ENCODE measurements around the gene HSD17B3.
"Not testable (repeated sequence)": the region's sequence is repeated elsewhere in the genome, so short reads cannot be mapped to it uniquely, and the experiment has no call there.

DNA sequence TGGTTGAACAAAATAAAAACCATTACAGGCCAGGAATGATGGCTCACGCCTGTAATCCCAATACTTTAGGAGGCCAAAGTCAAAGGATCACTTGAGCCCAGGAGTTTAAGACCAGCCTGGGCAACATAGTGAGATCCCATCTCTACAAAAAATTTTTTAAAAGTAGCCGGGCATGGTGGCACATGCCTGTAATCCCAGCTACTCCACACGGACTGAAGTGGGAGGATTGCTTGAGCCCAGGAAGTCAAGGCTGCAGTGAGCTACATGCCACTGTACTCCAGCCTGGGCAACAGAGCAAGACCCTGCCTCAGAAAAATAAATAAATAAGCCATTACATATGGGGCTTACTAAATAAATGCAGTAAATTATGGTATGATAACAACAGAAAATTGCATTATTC is 20.2 kb upstream of the HSD17B3 start:
- TF ChIP-seq, protein P1, sequence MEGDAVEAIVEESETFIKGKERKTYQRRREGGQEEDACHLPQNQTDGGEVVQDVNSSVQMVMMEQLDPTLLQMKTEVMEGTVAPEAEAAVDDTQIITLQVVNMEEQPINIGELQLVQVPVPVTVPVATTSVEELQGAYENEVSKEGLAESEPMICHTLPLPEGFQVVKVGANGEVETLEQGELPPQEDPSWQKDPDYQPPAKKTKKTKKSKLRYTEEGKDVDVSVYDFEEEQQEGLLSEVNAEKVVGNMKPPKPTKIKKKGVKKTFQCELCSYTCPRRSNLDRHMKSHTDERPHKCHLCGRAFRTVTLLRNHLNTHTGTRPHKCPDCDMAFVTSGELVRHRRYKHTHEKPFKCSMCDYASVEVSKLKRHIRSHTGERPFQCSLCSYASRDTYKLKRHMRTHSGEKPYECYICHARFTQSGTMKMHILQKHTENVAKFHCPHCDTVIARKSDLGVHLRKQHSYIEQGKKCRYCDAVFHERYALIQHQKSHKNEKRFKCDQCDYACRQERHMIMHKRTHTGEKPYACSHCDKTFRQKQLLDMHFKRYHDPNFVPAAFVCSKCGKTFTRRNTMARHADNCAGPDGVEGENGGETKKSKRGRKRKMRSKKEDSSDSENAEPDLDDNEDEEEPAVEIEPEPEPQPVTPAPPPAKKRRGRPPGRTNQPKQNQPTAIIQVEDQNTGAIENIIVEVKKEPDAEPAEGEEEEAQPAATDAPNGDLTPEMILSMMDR (IDR thresholded peaks at IDR 0.05): not testable (repeated sequence)
- not testable (repeated sequence) for TF ChIP-seq POLR2A, POLR2AphosphoS5, EP300 (IDR thresholded peaks at IDR 0.05)

All from sigmoid colon (tissue), 4 donors.